ENCODE results near the gene MYO10. TPM values are rescaled to one million over a fixed set of nuclear protein-coding genes. Genes with fewer than 3 reads are reported as not detected.

The MYO10 gene
- total RNA-seq, 4 donors from 2014 or later: 5.6 to 11.0 (median 6.4) TPM

DNA sequence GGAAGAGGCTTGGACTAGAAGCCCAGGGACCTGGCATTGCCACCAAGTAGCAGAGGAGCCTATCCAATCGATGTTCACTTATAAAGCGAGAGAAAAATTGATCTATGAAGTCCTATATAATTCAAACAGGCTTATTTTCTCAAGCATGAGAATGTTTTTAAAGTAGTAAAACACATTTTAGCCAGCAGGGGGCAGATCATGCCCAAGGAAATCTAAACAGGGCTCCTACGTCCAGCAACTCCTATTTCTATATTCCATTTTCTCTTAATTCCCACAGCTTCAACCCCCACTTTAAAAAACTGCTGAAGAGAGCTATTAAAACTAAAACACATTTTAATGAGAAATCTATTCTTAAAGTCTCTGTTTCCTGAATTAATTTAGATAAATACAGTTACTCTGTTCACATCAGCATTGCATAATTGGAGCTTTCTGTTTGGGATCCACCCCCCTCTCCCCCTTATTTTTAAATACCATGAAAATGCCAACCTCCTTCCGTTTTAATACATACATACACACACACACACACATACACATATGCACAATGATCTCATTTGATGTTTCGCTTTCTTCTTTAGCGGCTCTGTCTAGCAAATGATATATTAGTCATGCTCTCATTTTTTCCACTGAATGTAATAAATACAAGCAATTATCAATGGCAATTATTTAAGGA is 144.9 kb downstream of the MYO10 start:
- H3K4me3 ChIP-seq: no peak overlapping the region
- peak; percentile 36 for ATAC-seq
- 23 to 35% methylated on average over 6 of the region's 6 CpGs for WGBS, 2 donors (ENCODE audit: low coverage in 1 of 2)

GRCh38 chr5:16788957-16789356 is 147.1 kb downstream of the MYO10 start:
- no peak for TF ChIP-seq POLR2AphosphoS5 (IDR thresholded peaks at IDR 0.05)
- no peak for TF ChIP-seq CTCF (IDR thresholded peaks at IDR 0.05)
- TF ChIP-seq EP300 (IDR thresholded peaks at IDR 0.05): no peak
- TF ChIP-seq POLR2A (IDR thresholded peaks at IDR 0.05): no peak
- no peaks in the 10 kb centered on the region for H3K36me3 ChIP-seq
- H3K27me3 ChIP-seq: no peaks in the 10 kb centered on the region
- H3K27ac ChIP-seq: no peak overlapping the region
- no peak for ATAC-seq
- H3K4me3 ChIP-seq: no peak overlapping the region
- no peaks in the 10 kb centered on the region for H3K9me3 ChIP-seq
- no peaks in the 10 kb centered on the region for H3K4me1 ChIP-seq
- WGBS, 2 donors (ENCODE audit: low coverage in 1 of 2): 85 to 87% methylated on average over 4 to 5 of the region's 5 CpGs

More for the DNA sequence above, 144.9 kb downstream of the MYO10 start:
- TF ChIP-seq CTCF (IDR thresholded peaks at IDR 0.05) (peak; percentile 67 to 77 (median 72)), POLR2AphosphoS5 (IDR thresholded peaks at IDR 0.05) (no peak), EP300 (IDR thresholded peaks at IDR 0.05) (no peak), POLR2A (IDR thresholded peaks at IDR 0.05) (no peak)
- Histone ChIP-seq H3K27ac (no peak overlapping the region), H3K27me3 (no peaks in the 10 kb centered on the region), H3K4me1 (no peaks in the 10 kb centered on the region), H3K9me3 (no peaks in the 10 kb centered on the region), H3K36me3 (no peaks in the 10 kb centered on the region)

GRCh38 chr5:16787278-16787677 is 148.8 kb downstream of the MYO10 start:
- Histone ChIP-seq H3K36me3 (no peaks in the 10 kb centered on the region), H3K27me3 (no peaks in the 10 kb centered on the region), H3K9me3 (no peaks in the 10 kb centered on the region), H3K27ac (no peak overlapping the region), H3K4me3 (no peak overlapping the region), H3K4me1 (no peaks in the 10 kb centered on the region)
- ATAC-seq: no peak
- no peak for TF ChIP-seq CTCF (IDR thresholded peaks at IDR 0.05)
- no peak for TF ChIP-seq POLR2A (IDR thresholded peaks at IDR 0.05)
- TF ChIP-seq POLR2AphosphoS5 (IDR thresholded peaks at IDR 0.05): no peak
- TF ChIP-seq EP300 (IDR thresholded peaks at IDR 0.05): no peak
- 68 to 85% methylated on average over 2 of the region's 2 CpGs for whole genome bisulfite sequencing, 2 donors (ENCODE audit: low coverage in 1 of 2)

GRCh38 chr5:16784843-16785791 is 151.0 kb downstream of the MYO10 start:
- whole genome bisulfite sequencing, 2 donors (ENCODE audit: low coverage in 1 of 2): 78 to 83% methylated on average over 11 to 23 of the region's 26 CpGs
- no peaks in the 10 kb centered on the region for H3K27me3 ChIP-seq
- TF ChIP-seq POLR2A (IDR thresholded peaks at IDR 0.05) (no peak), EP300 (IDR thresholded peaks at IDR 0.05) (no peak), POLR2AphosphoS5 (IDR thresholded peaks at IDR 0.05) (no peak), CTCF (IDR thresholded peaks at IDR 0.05) (no peak)
- H3K9me3 ChIP-seq: no peaks in the 10 kb centered on the region
- H3K36me3 ChIP-seq: no peaks in the 10 kb centered on the region
- no peaks in the 10 kb centered on the region for H3K4me1 ChIP-seq
- no peak for ATAC-seq
- H3K27ac ChIP-seq: no peak overlapping the region
- H3K4me3 ChIP-seq: no peak overlapping the region
